ENCODE results near the gene LGALS12.
"Not testable (repeated sequence)": the region's sequence is repeated elsewhere in the genome, so short reads cannot be mapped to it uniquely, and the experiment has no call there.

LGALS12 gene

DNA sequence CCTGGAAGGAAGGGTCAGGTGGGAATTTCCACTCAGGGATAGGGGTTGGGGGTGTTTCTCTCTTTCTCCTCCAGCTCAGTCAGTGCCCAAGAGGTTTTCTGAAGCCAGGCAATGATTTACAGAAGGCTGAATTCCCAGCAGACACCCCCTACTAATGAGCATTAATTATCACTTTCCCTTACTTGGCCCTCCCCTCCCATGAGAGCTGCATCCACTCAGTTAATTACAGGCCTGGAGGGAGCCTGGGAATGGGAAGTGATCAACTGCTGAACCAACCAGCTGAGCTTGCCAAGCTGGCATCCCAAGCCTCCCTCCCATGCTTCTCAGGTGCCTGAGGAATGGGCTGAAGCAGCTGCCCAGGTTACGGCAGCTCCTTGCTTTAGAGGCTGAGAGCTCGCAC lies 992 bp downstream of the LGALS12 start:
- DNase-seq: no peak

- no peak for DNase-seq
These were observed 1.6 kb downstream of the LGALS12 start for GRCh38 chr11:63507511-63507910.

DNA sequence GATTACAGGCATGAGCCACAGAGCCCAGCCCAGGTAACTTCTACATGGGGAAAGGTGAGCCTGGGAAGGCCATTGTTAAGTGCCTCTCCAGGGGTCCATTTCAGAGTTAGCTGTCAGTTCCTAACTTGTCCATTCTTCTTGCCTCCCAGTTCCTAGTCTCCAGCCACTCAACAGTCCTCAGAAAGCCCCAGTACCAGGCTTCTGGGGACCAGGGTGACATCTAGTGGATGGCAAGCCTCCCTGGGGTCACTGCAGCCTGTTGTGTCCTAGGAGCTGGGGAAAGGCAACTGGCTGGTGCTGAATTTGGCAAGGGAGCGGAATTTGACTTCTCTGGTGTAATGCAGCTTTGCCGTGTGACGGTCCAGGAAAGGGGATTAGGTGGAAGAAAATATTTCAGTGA lies 2.1 kb downstream of the LGALS12 start:
- no peak for DNase-seq

- no peak for DNase-seq
These were observed 2.9 kb downstream of the LGALS12 start for GRCh38 chr11:63508745-63509144.

DNA sequence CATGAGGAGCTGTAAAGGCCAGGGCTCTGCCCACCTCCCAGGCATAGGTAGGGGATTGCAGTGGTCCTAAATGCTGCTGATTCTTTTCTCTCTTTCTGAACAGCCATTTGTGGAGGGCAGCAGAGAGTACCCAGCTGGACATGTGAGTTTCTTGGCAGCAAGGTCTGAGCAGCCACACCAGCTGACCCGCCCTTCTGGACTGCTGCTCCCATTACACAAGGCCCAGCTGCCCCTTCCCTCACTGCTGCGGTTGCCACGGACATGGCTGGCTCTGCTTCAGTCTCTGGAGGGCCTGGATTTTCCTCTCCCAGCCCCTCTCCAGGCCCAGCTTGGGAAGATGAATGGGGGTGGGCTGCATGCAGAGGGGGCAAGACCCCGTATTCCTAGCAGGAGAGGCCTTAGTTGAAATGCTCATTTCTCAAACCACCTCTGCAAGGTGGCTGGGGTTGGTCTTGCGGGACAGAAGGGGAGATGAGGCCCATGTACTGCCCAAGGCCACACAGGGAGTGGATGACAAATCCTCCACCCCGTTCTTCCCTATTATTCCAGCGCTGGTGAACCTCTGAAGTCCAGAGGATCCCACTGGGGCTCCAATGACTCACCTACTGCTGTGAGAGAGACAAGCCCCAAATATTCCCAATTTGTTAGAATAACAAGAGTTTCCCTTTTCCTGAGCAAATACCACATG lies 4.6 kb downstream of the LGALS12 start:
- no peak for DNase-seq

DNA sequence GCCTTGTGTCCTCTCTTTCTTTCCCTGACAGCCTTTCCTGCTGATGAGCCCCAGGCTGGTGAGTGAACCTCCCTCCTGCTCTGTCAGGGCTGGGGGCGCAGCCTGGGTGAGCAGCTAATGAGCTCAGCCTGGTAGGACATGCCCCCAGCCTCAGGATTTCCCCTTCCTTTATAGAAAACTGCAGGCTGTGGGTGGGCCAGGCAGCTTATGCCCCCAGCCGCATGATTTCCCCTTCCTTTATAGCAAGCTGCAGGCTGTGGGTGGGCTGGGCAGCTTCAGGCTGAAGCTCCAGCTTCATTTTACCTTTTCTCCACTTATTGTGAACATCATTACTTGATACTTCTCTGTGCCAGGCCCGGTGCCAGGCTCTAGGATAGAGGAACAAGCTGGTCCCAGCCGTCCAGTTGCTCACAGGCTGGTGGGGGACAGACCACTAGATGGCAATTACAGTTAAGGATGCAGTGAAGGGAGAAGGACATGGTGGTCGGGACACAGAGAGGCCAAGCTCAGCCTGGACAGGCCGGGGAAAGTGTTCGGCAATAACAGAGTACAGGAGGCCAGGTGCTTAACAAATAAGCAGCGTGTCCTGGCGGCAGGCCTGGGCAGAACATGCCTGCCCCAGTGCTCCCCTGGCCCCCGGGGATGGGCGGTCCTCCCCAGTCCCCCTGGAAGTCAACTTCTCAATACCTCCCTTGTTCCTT lies 5.3 kb downstream of the LGALS12 start:
- DNase-seq: no peak

DNA sequence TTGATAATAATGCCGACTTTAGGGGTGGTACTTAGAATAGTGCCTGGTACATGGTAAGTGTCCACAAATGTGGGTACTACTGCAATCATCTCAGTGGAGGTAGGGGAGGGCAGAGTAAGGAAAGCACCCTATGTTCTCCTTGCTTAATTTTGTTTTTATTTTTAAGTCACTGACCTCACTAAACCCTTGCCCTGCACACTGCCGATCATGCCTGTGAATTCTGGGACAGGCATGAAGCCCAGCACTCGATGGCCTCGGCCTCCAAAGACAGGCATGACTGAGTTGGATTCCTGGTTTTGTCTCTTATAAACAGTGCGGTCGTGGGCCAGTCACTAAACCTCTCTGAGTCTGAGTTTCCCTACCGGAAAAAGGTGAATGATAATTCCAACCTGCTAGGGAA lies 6.9 kb downstream of the LGALS12 start:
- DNase-seq: no peak

- DNase-seq: no peak
These were observed 10.2 kb downstream of the LGALS12 start for GRCh38 chr11:63516109-63516508.

DNA sequence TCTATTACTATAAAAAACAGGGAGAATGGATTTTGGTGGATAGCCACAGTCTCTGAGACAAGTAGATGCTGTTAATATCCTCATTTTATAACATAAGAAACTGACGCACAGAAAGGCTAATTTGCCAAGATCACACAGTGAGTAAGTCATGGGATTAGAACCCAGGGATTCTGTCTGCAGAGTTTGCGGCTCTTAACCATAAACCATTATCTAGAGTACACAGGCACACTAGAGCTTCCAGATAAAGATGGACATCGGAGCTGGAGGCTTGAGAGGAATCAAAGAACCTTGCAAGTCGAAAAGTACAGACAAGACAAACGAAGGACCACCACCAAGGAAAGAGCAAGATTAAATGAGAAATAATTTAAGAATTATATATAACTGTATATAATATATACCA lies 11.3 kb downstream of the LGALS12 start:
- no peak for DNase-seq

DNA sequence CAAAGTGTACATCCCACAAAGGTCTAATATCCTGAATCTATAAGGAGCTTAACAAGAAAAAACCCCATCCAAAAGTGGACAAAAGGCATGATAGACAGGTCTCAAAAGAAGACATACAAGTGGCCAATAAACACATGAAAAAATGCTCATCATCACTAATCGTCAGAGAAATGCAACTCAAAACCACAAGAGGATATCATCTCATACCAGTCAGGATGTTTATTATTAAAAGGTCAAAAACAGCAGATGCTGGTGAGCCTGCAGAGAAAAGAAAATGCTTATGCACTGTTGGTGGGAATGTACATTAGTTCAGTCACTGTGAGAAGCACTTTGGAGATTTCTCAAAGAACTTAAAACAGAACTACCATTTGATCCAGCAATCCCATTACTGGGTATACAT lies 12.7 kb downstream of the LGALS12 start:
- DNase-seq: no peak

DNA sequence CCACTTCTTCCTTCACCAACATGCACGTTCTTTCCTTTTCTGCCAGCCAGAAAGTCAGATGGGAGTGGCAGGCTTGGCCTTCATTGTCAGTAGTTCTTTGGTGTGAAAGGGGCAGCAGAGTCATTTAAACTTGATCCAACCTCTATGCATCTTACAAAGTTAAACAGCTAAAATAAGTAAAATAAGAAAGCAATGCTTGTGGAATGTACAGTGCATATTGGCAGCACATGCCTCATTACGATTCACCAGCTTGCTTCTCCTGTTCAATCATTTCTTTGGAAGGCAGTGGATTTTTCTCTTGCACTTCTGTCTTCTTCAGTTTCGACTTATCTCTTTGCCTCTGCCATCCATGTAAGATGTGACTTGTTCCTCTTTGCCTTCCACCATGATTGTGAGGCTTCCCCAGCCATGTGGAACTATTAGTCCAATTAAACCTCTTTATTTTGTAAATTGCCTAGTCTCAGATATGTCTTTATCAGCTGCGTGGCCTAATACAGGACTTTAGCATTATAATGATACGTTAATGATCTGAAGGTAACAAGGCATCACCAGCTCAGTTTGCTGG lies 14.8 kb downstream of the LGALS12 start:
- no peak for DNase-seq

- no peak for DNase-seq
These were observed 16.0 kb downstream of the LGALS12 start for GRCh38 chr11:63521896-63522295.

- no peak for DNase-seq
These were observed 17.3 kb downstream of the LGALS12 start for GRCh38 chr11:63523151-63523550.

GRCh38 chr11:63527667-63528066 lies 21.8 kb downstream of the LGALS12 start:
- no peak for DNase-seq

- not testable (repeated sequence) for DNase-seq
These were observed 22.3 kb downstream of the LGALS12 start for GRCh38 chr11:63528156-63528555.

GRCh38 chr11:63528729-63529278 lies 22.9 kb downstream of the LGALS12 start:
- not testable (repeated sequence) for DNase-seq

DNA sequence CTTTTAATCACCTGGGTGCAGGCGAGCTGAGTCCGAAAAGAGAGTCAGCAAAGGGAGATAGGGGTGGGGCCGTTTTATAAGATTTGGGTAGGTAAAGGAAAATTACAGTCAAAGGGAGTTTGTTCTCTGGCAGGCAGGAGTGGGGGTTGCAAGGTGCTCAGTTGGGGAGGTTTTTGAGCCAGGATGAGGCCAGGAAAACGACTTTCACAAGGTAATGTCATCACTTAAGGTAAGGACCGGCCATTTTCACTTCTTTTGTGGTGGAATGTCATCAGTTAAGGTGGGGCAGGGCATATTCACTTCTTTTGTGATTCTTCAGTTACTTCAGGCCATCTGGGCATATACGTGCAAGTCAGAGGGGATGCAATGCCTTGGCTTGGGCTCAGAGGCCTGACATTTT lies 23.5 kb downstream of the LGALS12 start:
- not testable (repeated sequence) for DNase-seq

GRCh38 chr11:63530021-63530420 lies 24.1 kb downstream of the LGALS12 start:
- no peak for DNase-seq

DNA sequence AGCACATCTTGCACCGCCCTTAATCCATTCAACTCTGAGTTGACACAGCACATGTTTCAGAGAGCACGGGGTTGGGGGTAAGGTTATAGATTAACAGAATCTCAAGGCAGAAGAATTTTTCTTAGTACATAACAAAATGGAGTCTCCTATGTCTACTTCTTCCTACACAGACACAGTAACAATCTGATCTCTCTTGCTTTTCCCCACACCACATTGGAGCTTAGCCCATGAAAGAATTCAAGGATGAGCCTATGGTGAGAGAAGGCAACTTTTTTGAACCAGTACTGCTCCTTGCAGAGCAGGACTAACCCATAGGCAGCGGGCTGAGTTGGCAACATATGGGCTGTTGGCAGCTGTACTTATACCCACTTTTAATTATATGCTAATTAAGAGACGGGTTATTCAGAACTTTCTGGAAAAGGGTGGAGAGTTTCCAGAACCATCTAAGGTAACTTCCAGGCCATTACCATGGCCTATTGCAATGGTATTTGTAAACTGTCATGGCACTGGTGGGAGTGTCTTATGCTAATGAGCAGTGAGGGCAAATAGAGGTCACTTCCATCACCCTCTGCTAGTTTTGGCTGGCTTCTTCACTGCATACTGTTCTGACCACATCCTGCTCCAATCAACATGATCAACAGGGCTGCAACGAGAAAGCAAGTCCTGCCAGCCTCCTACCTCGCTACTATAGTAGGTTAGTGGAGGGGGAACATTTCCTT lies 25.3 kb downstream of the LGALS12 start:
- DNase-seq: not testable (repeated sequence)

GRCh38 chr11:63532117-63532516 lies 26.2 kb downstream of the LGALS12 start:
- DNase-seq: no peak

DNA sequence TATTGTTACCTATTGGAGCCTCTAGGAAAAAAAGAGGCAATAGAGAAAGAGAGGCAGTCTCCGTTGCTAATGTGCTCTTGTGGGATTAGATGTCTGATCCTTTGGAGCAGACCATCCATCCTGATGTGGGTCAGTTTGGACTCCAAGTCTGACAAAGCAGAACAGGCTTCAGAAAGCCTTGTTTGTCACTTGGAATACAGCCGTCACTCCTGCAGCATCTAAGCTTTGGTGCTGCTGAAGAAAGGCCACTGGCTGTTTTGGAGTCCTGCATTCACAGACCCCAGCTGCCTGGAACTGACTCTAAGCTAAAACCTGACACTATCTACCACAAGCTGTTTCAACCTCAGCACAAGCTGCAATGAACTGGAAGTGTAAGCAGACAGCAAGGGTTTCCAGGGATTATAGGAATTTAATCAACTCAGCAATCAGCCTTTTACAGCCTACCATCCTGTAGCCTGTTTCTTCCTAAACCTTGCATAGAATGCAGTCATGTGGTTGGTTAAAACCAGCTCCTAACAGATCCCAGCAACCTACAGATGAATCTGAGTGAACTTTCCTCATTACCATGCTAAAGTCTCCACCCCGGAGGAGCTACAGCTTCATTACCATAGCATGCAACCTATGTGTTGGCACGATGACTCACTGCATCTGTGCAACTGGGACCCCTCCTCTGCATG lies 27.1 kb downstream of the LGALS12 start:
- DNase-seq: no peak

- no peak for DNase-seq
These were observed 28.2 kb downstream of the LGALS12 start for GRCh38 chr11:63534076-63534475.

All from DMS 273 treated with DMSO at 0.1 percent for 48 hours (cell line).